Transverse colon (tissue), 4 donors: ENCODE results near the gene SOX11.

Experiments
- CTCF ChIP-seq, 5 experiments: fragments of 200-600 bp in 3 of 5; fragments of 450-650 bp in 2 of 5; sonication (generic) in 3 of 5; IDR thresholded peaks; 1 replicate in 2 of 5; 2 replicates in 3 of 5; pipeline ENCODE4 v1.5.1; 2016 to 2017; ENCODE audit warnings: antibody characterized with exemption in 5 of 5, inconsistent platforms in 3 of 5, mild to moderate bottlenecking in 2 of 5, moderate library complexity in 1 of 5
- EP300 ChIP-seq: sonication (generic); formaldehyde crosslinking; IDR thresholded peaks from one replicate; pipeline ENCODE4 v1.6.1; 2017; ENCODE audit warnings: antibody characterized with exemption, low read depth
- POLR2A ChIP-seq: fragments of 450-650 bp; IDR thresholded peaks from one replicate; pipeline ENCODE4 v1.6.1; 2016; ENCODE audit warnings: antibody characterized with exemption, mild to moderate bottlenecking, moderate library complexity
- POLR2AphosphoS5 ChIP-seq, 3 donors: sonication (generic); formaldehyde crosslinking; IDR thresholded peaks; one replicate each; pipeline ENCODE4 v1.6.1; 2016; ENCODE audit warnings: antibody characterized with exemption in 3 of 3

- TF ChIP-seq CTCF (IDR thresholded peaks at IDR 0.05) (no peak), EP300 (no peak), POLR2AphosphoS5 (IDR thresholded peaks at IDR 0.05) (no peak), POLR2A (no peak)
Observed at GRCh38 chr2:5685225-5685624, 7.0 kb upstream of the SOX11 start.
